Glutamatergic neuron (in vitro differentiated cells): ENCODE data around the gene TRIM54. TPM values are rescaled to one million over a fixed set of nuclear protein-coding genes. Genes with fewer than 3 reads are reported as not detected.

ENCODE experiments used
- DNase-seq: peaks from one replicate; pipeline ENCODE4 v3.0.0; 2022
- H3K27ac Mint-ChIP-seq: one replicate; pipeline ENCODE4 v1.8.0; 2020; ENCODE audit warnings: mild to moderate bottlenecking, mixed read lengths, inconsistent platforms; ENCODE audit not compliant: unreplicated experiment
- H3K27me3 Mint-ChIP-seq: one replicate; pipeline ENCODE4 v1.8.0; 2020; ENCODE audit warnings: mild to moderate bottlenecking, moderate library complexity, mixed read lengths, inconsistent platforms; ENCODE audit not compliant: unreplicated experiment
- H3K36me3 Mint-ChIP-seq: one replicate; pipeline ENCODE4 v1.8.0; 2020; ENCODE audit warnings: mild to moderate bottlenecking, mixed read lengths, inconsistent platforms; ENCODE audit not compliant: unreplicated experiment
- H3K4me1 Mint-ChIP-seq: one replicate; pipeline ENCODE4 v1.8.0; 2020; ENCODE audit warnings: mild to moderate bottlenecking, low read depth, mixed read lengths, inconsistent platforms; ENCODE audit not compliant: unreplicated experiment
- H3K4me3 Mint-ChIP-seq: one replicate; pipeline ENCODE4 v1.8.0; 2020; ENCODE audit warnings: mild to moderate bottlenecking, mixed read lengths, inconsistent platforms; ENCODE audit not compliant: unreplicated experiment
- H3K9me3 Mint-ChIP-seq: one replicate; pipeline ENCODE4 v1.8.0; 2020; ENCODE audit warnings: mild to moderate bottlenecking, moderate library complexity, mixed read lengths, inconsistent platforms; ENCODE audit not compliant: unreplicated experiment
- CTCF ChIP-seq: fragments of 200-600 bp; sonication (generic); IDR thresholded peaks from one replicate; pipeline ENCODE4 v1.5.0; 2021; ENCODE audit not compliant: partially characterized antibody, unreplicated experiment
- total RNA-seq: library from RNA; stranded (reverse); fragmentation: NEBNext Ultra II Directional; extraction: Animal tissue kit (Norgen Biotek cat#: 25700); gene quantifications from one replicate; pipeline ENCODE4 v1.2.1, GENCODE V29; 2021; ENCODE audit not compliant: unreplicated experiment

The TRIM54 gene
- total RNA-seq, 1 donor from 2014 or later, result 2.0 TPM

- H3K27ac Mint-ChIP-seq, result no peak overlapping the region
- peaks cover 2% of the 10 kb centered on the region for H3K9me3 Mint-ChIP-seq
- no peak for DNase-seq
- TF ChIP-seq CTCF, result no peak
- H3K4me1 Mint-ChIP-seq, result peaks cover 4% of the 10 kb centered on the region
- H3K27me3 Mint-ChIP-seq, result peaks cover 6% of the 10 kb centered on the region
- no peak overlapping the region for H3K4me3 Mint-ChIP-seq
- no peaks in the 10 kb centered on the region for H3K36me3 Mint-ChIP-seq
These were observed 31.4 kb upstream of the TRIM54 start for GRCh38 chr2:27250652-27251379.

- TF ChIP-seq CTCF, result no peak
- DNase-seq, result no peak
- Mint-ChIP-seq H3K27ac (no peak overlapping the region), H3K9me3 (peaks cover 2% of the 10 kb centered on the region), H3K27me3 (peaks cover 8% of the 10 kb centered on the region), H3K4me1 (peaks cover 4% of the 10 kb centered on the region), H3K4me3 (no peak overlapping the region), H3K36me3 (no peaks in the 10 kb centered on the region)
These were observed 30.5 kb upstream of the TRIM54 start for GRCh38 chr2:27251766-27252165.

GRCh38 chr2:27255187-27255586 is 27.0 kb upstream of the TRIM54 start:
- H3K27ac Mint-ChIP-seq, result no peak overlapping the region
- H3K9me3 Mint-ChIP-seq, result peaks cover 2% of the 10 kb centered on the region
- peaks cover 10% of the 10 kb centered on the region for H3K27me3 Mint-ChIP-seq
- H3K36me3 Mint-ChIP-seq, result no peaks in the 10 kb centered on the region
- peaks cover 4% of the 10 kb centered on the region for H3K4me1 Mint-ChIP-seq
- H3K4me3 Mint-ChIP-seq, result no peak overlapping the region
- TF ChIP-seq CTCF, result no peak
- no peak for DNase-seq

GRCh38 chr2:27255660-27256059 is 26.6 kb upstream of the TRIM54 start:
- Mint-ChIP-seq H3K27ac (no peak overlapping the region), H3K27me3 (peaks cover 13% of the 10 kb centered on the region), H3K4me3 (no peak overlapping the region), H3K9me3 (peaks cover 2% of the 10 kb centered on the region), H3K36me3 (peaks cover 2% of the 10 kb centered on the region), H3K4me1 (peaks cover 4% of the 10 kb centered on the region)
- TF ChIP-seq CTCF, result no peak
- no peak for DNase-seq

DNA sequence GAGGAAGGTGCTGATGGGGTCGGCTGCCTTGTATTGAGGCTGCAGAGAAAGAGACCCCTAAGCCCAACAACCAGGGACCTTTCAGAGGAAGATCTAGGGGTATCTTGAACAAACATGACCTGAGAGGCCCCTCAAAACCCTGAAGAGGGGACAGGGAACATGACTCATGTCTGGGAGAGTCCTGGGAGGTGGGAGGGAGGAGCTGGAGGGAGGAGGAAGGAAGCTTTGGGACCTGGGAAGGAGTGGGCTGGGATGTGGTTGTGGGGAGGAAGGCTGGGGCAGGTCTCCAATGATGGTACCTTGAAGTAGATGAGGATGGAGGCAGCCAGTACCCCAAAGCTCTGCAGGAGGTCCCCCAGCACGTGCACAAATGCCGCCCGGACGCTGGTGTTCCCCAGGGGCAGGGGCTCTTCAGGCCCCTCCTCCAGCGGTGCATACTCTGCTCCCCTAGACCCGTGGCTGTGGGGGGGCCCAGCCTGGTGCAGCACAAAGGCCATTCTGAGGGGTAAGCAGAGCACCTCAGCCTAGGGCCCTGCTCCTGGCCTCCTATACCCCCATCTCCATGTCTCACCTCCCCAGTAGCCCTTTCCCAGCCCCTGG is 25.3 kb upstream of the TRIM54 start:
- Mint-ChIP-seq H3K27me3 (peaks cover 17% of the 10 kb centered on the region), H3K4me1 (peaks cover 4% of the 10 kb centered on the region), H3K9me3 (no peaks in the 10 kb centered on the region), H3K27ac (no peak overlapping the region), H3K36me3 (peaks cover 5% of the 10 kb centered on the region), H3K4me3 (no peak overlapping the region)
- no peak for TF ChIP-seq CTCF
- no peak for DNase-seq
